ENCODE measurements around the gene PER2. TPM values are rescaled to one million over a fixed set of nuclear protein-coding genes. Genes with fewer than 3 reads are reported as not detected.

The PER2 gene
- total RNA-seq, 1 experiment from 2014 or later, result 6.6 TPM

DNA sequence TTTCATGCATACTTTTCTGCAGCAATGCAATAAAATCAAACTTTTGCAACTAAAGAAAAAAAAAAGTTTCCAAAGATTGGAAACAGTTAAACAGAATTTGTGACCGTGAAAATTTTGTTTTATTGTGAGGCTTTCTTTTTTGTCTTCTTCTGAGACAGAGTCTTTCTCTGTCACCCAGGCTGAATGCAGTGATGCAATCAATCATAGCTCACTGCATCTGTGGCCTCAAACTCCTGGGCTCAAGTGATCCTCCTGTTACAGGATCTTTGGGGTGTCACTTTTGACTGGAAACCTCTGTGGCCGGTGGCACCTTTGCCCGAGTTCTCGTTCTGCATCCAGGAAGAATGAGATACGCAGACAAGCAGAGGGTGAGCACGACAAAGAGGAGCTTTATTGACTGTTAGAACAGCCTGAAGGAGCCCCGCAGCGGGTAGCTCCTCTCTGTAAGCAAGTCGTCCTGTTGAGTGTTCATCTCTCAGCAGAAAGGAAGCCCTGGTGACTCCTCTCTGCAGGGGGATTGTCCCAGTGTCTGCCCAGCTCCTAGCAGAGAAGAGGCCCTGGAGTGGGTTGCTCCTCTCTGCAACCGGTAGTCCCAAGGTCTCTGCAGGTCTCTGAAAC is 68.0 kb downstream of the PER2 start:
- DNase-seq (ENCODE audit: low spot score) (no peak), ATAC-seq (no peak; the same call in 1 of the 2 replicates)
- Mint-ChIP-seq H3K9me3 (no peaks in the 10 kb centered on the region), H3K36me3 (no peaks in the 10 kb centered on the region), H3K27me3 (ENCODE audit: low read depth) (peaks cover 13% of the 10 kb centered on the region), H3K4me3 (no peak overlapping the region), H3K4me1 (no peaks in the 10 kb centered on the region), H3K27ac (no peak overlapping the region)
- ChIA-PET POLR2A (no interaction called here), CTCF (interaction anchor here (0.8 to 1.0 kb wide), 2 partner anchors 36 to 43 kb away, joined by 3 to 4 read pairs; no protein-coding TSS in a partner anchor)
- TF ChIP-seq, protein P1, sequence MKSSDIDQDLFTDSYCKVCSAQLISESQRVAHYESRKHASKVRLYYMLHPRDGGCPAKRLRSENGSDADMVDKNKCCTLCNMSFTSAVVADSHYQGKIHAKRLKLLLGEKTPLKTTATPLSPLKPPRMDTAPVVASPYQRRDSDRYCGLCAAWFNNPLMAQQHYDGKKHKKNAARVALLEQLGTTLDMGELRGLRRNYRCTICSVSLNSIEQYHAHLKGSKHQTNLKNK (CRISPR knock-in tag; IDR thresholded peaks at IDR 0.05), result no peak
- TF ChIP-seq GABPB1 (CRISPR knock-in tag; IDR thresholded peaks at IDR 0.05), result peak; percentile 37; the same call in 1 of the 2 replicates
- no peak for TF ChIP-seq PRRX2 (CRISPR knock-in tag; IDR thresholded peaks at IDR 0.05)

- H3K4me1 Mint-ChIP-seq, result no peaks in the 10 kb centered on the region
- H3K27me3 Mint-ChIP-seq (ENCODE audit: low read depth), result peaks cover 46% of the 10 kb centered on the region
- no peak for DNase-seq (ENCODE audit: low spot score)
- ATAC-seq, result no peak
- no peak overlapping the region for H3K4me3 Mint-ChIP-seq
- H3K27ac Mint-ChIP-seq, result no peak overlapping the region
- ChIA-PET CTCF (no interaction called here), POLR2A (no interaction called here)
- H3K36me3 Mint-ChIP-seq, result no peaks in the 10 kb centered on the region
- H3K9me3 Mint-ChIP-seq, result no peaks in the 10 kb centered on the region
- TF ChIP-seq NR3C1 (CRISPR knock-in tag; conservative IDR thresholded peaks at IDR 0.05; ENCODE audit: low read depth), result no peak
- TF ChIP-seq MAX (CRISPR knock-in tag; IDR thresholded peaks at IDR 0.05), result no peak
- TF ChIP-seq SOX15 (CRISPR knock-in tag; IDR thresholded peaks at IDR 0.05), result no peak
- TF ChIP-seq GABPB1 (CRISPR knock-in tag; IDR thresholded peaks at IDR 0.05), result 0 out of 2 replicates have a peak, but pooled peaks have one; percentile 28
Measured at GRCh38 chr2:238216651-238217184, 71.7 kb downstream of the PER2 start.

DNA sequence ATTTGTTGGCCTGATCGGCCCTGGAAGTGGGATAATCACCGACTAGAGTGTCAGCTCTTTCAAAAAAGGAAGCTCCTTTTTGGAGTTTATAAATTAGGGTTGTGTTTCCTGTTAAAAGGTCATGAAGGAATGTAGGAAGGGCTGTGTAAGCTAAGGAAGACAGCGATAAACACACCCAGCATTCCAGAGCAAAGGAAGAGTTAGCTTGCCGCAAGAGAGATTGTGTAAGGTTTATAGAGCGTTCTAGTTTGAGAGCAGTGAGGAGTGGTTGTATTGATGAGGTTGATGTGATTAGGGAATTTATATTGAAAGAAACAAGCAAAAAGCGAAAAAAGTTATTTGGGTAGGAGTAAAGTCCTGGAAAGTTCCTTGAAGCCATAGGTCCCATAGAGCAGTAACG is 81.4 kb downstream of the PER2 start:
- peaks cover 19% of the 10 kb centered on the region for H3K27me3 Mint-ChIP-seq (ENCODE audit: low read depth)
- H3K27ac Mint-ChIP-seq, result no peak overlapping the region
- TF ChIP-seq PRDM15 (CRISPR knock-in tag; IDR thresholded peaks at IDR 0.05), result no peak
- TF ChIP-seq JUN (CRISPR knock-in tag; IDR thresholded peaks at IDR 0.05), result no peak
- TF ChIP-seq SMAD4 (CRISPR knock-in tag; IDR thresholded peaks at IDR 0.05), result no peak
- TF ChIP-seq KAT7 (CRISPR knock-in tag; IDR thresholded peaks at IDR 0.05; ENCODE audit: borderline replicate concordance), result no peak
- no peak for TF ChIP-seq IRF1 (CRISPR knock-in tag; IDR thresholded peaks at IDR 0.05)
- ChIA-PET CTCF (no interaction called here), POLR2A (no interaction called here)
- no peak overlapping the region for H3K4me3 Mint-ChIP-seq
- H3K4me1 Mint-ChIP-seq, result peaks cover 6% of the 10 kb centered on the region
- peaks cover 9% of the 10 kb centered on the region for H3K36me3 Mint-ChIP-seq
- ATAC-seq (no peak), DNase-seq (ENCODE audit: low spot score) (no peak)
- peaks cover 10% of the 10 kb centered on the region for H3K9me3 Mint-ChIP-seq

DNA sequence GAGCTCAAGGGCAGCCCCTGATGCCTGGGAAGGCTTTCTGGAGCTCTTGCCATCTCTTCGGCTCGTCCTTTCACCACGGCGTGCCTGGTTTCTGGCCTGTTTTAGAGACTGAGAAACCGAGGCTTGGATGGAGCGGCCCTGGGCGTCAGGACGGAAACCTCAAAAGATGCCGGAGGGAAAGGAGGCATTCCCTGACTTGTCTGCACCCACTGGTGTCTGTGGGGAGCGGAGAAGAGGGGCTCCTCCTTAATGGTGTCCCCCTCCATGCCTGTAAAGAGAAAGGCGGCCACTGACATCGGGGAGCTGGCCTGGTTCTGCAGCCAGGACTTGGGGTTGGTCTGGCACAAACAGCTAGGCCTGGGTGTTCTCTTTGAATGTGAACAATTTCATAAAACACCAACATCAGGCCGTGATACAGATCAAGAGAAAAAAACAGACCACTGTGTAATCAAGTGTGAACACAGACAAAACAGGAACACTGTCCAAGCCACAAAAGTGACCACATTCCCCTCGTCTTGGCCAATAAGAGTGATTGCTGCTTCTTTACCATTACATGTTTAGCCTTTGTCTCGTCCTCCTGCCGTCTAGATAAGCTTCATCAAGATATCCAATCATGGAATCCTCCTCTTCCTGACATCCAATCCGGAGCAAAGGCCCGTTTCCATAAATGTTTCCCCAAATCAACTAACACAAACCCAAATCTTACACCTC is 84.3 kb downstream of the PER2 start:
- Mint-ChIP-seq H3K27me3 (ENCODE audit: low read depth) (peaks cover 15% of the 10 kb centered on the region), H3K27ac (no peak overlapping the region), H3K9me3 (peaks cover 10% of the 10 kb centered on the region), H3K4me1 (peaks cover 16% of the 10 kb centered on the region), H3K4me3 (peak overlapping the region; percentile 70), H3K36me3 (peaks cover 9% of the 10 kb centered on the region)
- peak; percentile 22 for ATAC-seq
- no peak for DNase-seq (ENCODE audit: low spot score)
- ChIA-PET CTCF (no interaction called here), POLR2A (no interaction called here)
- no peak for TF ChIP-seq ZNF423 (CRISPR knock-in tag; IDR thresholded peaks at IDR 0.05)
- no peak for TF ChIP-seq PRRX2 (CRISPR knock-in tag; IDR thresholded peaks at IDR 0.05)
- no peak for TF ChIP-seq MXD4 (CRISPR knock-in tag; IDR thresholded peaks at IDR 0.05; ENCODE audit: borderline replicate concordance)
- no peak for TF ChIP-seq CBFB (CRISPR knock-in tag; IDR thresholded peaks at IDR 0.05; ENCODE audit: low read depth)
- no peak for TF ChIP-seq GTF2I (CRISPR knock-in tag; conservative IDR thresholded peaks at IDR 0.05)
- no peak for TF ChIP-seq MAX (CRISPR knock-in tag; IDR thresholded peaks at IDR 0.05)
- TF ChIP-seq NFE2L1 (CRISPR knock-in tag; IDR thresholded peaks at IDR 0.05), result no peak
- no peak for TF ChIP-seq ATF3 (CRISPR knock-in tag; conservative IDR thresholded peaks at IDR 0.05)
- no peak for TF ChIP-seq JAZF1 (CRISPR knock-in tag; IDR thresholded peaks at IDR 0.05)
- TF ChIP-seq FOXP1 (CRISPR knock-in tag; IDR thresholded peaks at IDR 0.05; ENCODE audit: borderline replicate concordance), result no peak
- no peak for TF ChIP-seq HMGA2 (CRISPR knock-in tag; IDR thresholded peaks at IDR 0.05)
- TF ChIP-seq SP1 (CRISPR knock-in tag; conservative IDR thresholded peaks at IDR 0.05), result no peak
- TF ChIP-seq ATF1 (CRISPR knock-in tag; IDR thresholded peaks at IDR 0.05), result no peak
- no peak for TF ChIP-seq ZNF416 (CRISPR knock-in tag; IDR thresholded peaks at IDR 0.05)
